ENCODE data around the gene NIPAL1.

NIPAL1 gene

GRCh38 chr4:48068182-48068581 lies 51.6 kb downstream of the NIPAL1 start:
- DNase-seq: no peak

- no peak for DNase-seq
Observed at GRCh38 chr4:48069026-48069425, 52.5 kb downstream of the NIPAL1 start.

- no peak for DNase-seq
Observed at GRCh38 chr4:48071191-48071590, 54.6 kb downstream of the NIPAL1 start.

- DNase-seq: no peak
Observed at GRCh38 chr4:48073567-48074103, 57.1 kb downstream of the NIPAL1 start.

GRCh38 chr4:48074657-48075056 lies 58.1 kb downstream of the NIPAL1 start:
- DNase-seq: no peak

- DNase-seq: no peak
Observed at GRCh38 chr4:48078425-48078824, 61.9 kb downstream of the NIPAL1 start.

GRCh38 chr4:48078862-48079655 lies 62.5 kb downstream of the NIPAL1 start:
- DNase-seq: no peak

GRCh38 chr4:48079972-48080391 lies 63.4 kb downstream of the NIPAL1 start:
- peak; percentile 39 for DNase-seq

GRCh38 chr4:48081196-48081595 lies 64.6 kb downstream of the NIPAL1 start:
- peak; percentile 3 for DNase-seq

- DNase-seq: no peak
Observed at GRCh38 chr4:48082956-48083355, 66.4 kb downstream of the NIPAL1 start.

GRCh38 chr4:48085821-48086589 lies 69.4 kb downstream of the NIPAL1 start:
- no peak for DNase-seq

Data from HCEC 1CT (cell line).